ENCODE data around the gene CEP85.
"Not testable (repeated sequence)": the region's sequence is repeated elsewhere in the genome, so short reads cannot be mapped to it uniquely, and the experiment has no call there.

Gene CEP85

DNA sequence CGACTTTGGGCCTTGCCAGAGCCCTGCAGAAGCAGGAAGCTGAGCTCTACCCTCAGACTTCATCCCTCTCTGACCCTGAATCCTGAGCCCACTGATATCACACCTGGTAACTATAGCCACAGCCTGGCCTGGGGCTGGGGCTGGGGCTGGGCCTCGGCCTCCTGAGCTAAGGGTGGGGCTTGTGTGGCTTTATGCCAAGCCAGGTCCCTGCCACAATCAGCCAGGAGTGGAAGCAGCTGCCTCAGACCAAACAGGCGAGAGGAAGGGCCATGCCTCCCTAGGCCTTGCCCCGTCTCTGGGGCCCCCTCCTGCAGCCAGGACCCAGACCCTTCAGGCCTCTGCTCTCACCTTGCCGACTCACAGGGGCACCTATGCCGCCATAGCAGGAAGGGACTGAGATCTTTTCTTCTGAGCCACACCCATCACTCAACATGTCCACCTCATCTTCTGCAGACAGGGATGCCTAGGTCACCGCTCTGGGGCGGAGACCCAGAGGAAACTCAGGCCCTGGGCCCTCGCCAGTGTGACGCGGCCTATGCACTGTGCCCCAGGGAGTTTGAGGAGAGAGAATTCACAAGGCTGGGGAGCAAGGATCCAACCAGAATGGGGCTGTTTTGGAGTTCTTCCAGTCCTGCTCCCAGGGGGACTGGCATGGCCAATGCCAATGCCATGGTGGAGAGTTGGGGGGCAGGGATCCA lies 66.7 kb downstream of the CEP85 start:
- TF ChIP-seq, protein P1, sequence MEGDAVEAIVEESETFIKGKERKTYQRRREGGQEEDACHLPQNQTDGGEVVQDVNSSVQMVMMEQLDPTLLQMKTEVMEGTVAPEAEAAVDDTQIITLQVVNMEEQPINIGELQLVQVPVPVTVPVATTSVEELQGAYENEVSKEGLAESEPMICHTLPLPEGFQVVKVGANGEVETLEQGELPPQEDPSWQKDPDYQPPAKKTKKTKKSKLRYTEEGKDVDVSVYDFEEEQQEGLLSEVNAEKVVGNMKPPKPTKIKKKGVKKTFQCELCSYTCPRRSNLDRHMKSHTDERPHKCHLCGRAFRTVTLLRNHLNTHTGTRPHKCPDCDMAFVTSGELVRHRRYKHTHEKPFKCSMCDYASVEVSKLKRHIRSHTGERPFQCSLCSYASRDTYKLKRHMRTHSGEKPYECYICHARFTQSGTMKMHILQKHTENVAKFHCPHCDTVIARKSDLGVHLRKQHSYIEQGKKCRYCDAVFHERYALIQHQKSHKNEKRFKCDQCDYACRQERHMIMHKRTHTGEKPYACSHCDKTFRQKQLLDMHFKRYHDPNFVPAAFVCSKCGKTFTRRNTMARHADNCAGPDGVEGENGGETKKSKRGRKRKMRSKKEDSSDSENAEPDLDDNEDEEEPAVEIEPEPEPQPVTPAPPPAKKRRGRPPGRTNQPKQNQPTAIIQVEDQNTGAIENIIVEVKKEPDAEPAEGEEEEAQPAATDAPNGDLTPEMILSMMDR (IDR thresholded peaks at IDR 0.05; ENCODE audit: insufficient read depth, low read length, missing control alignments): no peak
- DNase-seq (ENCODE audit: low read depth, low spot score): no peak
- H3K4me3 ChIP-seq (ENCODE audit: low read depth, low read length): no peak overlapping the region
- ChIA-PET POLR2A (no interaction called here), CTCF (interaction anchor here (1.1 to 14.7 kb wide), 3 partner anchors 11 to 20 kb away, joined by 3 to 139 read pairs (median 36); partner anchors contain the start of gene CD52)

DNA sequence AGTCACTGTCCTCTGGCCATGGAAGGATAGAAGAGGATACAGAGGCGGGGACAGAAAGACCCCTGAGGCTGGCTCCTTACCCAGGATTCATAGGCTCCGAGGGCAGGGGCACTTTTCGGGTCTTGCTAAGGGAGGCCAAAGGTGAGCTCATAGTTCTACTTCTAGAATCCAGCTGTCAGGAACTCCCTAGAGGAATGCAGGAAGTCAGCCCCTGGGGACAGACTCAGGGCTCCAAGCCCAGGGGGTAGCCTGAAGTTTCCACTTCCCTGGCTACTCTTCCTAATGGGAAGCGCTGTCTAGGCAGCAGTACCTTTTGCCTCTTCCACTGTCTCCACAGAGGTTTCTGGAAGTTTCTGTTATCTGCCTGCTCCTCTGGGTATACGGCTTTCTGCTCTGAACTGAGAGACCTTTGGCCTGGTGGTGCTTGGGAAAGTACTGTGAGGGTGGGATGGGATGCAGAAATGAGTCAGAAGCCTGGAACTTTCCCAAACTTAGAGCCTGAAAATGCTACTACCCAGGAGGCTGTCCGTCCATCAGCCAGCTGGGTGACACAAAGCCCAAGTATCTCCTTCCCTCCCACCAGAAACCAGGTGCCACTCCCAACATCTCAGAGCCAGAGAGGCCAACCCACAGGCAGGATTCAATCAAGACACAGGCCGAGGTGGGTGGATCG lies 68.9 kb downstream of the CEP85 start:
- no peak for DNase-seq (ENCODE audit: low read depth, low spot score)
- ChIA-PET POLR2A (interaction anchor here (0.6 to 0.7 kb wide), 2 partner anchors 10 to 19 kb away, joined by 3 to 4 read pairs; no protein-coding TSS in a partner anchor), CTCF (interaction anchor here (1.5 to 14.7 kb wide), 2 partner anchors 18 kb away, joined by 6 to 139 read pairs; partner anchors contain the start of gene CD52)
- TF ChIP-seq, protein P1 (IDR thresholded peaks at IDR 0.05; ENCODE audit: insufficient read depth, low read length, missing control alignments): no peak
- H3K4me3 ChIP-seq (ENCODE audit: low read depth, low read length): no peak overlapping the region

DNA sequence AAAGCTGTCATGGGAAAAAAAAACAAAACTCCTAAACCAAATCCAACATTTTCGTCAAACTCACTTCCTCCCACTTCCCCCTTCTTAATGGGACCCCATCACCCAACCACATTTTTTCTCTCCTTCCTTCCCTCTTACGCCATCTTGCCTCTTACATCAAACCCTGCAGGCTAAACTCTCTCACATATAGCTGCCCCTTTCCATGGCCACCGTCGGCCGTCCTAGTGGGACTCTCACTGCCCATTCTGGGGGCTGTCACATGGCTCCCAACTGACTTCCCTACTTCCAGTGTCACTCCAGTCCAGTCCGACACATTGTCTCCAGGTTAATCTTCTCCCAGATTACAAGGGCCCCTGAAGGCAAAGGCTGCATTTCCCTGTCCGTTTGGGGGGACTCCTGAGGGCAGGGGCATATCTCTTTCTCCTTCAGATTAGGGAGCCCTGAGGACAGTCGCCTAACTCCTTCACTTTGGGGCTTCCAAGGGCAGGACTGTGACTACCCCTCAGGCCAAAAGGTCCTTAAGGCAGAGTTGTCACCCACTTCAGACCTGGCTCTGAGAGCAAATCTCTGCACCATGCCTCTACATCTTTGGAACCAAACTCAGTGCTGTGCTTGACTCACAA lies 71.8 kb downstream of the CEP85 start:
- no peak for DNase-seq (ENCODE audit: low read depth, low spot score)
- TF ChIP-seq, protein P1 (IDR thresholded peaks at IDR 0.05; ENCODE audit: insufficient read depth, low read length, missing control alignments): no peak
- H3K4me3 ChIP-seq (ENCODE audit: low read depth, low read length): peak overlapping the region; percentile 94
- ChIA-PET CTCF (interaction anchor here (0.7 to 14.7 kb wide), 6 partner anchors 15 to 943 kb away, joined by 3 to 139 read pairs (median 4); partner anchors contain the start of gene CD52), POLR2A (no interaction called here)

DNA sequence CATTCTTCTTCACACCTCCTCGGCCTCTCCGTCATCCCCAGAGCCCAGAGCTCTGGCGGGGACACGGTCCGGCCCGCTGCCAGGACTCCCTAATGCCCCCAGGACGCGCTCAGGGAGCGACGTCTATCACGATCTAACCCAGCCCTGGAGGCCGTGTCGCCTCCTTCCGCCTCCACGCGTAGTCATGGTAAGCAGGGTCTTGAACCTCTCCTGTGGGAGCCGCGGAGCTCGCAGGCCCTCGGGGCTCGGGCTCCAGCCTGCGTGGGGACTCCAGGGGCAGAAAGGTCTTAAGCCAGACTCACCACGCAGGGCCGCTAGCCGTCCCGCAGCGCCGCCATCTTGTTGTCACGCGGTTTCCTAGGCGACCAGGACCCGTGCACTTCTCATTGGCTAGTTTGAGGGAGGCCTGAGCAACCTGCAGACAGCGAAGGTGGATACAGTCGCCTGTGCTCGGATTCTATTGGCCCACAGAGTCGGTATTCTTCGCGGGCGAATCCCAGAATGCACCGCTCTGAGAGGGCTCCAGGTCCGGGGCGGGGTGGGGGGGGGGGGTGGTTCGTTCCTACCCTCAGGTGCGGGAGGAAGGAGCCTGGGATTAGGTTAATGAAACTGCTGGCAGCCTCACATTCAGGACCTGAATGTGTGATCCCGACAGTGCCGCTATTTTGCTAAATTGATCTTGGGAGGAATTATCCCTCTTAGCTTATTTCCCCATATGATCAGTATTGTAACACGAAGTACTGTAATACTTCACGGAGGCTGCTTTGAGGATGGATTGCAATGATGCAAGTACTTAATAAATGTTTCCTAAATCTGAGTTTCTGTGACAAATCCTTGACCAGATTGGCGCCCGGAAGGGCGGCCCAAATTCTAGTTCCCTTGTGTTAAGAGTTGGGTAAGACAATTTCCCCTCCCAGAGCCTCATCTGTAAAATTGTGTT lies 72.6 kb downstream of the CEP85 start, which contains the start of gene UBXN11:
Gene UBXN11, minus strand, starts transcription at position 347 of the 940 bp plus-strand sequence. CDS start 3,753 bp downstream, outside the sequence.
- peak; percentile 64 for DNase-seq (ENCODE audit: low read depth, low spot score)
- TF ChIP-seq, protein P1 (IDR thresholded peaks at IDR 0.05; ENCODE audit: insufficient read depth, low read length, missing control alignments): no peak
- peak within 1 kb of the TSS; percentile 94 for H3K4me3 ChIP-seq (ENCODE audit: low read depth, low read length)
- ChIA-PET CTCF (interaction anchor here (0.6 to 14.7 kb wide), 10 partner anchors 14 to 942 kb away, joined by 3 to 139 read pairs (median 4); partner anchors contain the start of genes CD52 and ZNF593), POLR2A (interaction anchor here (0.6 kb wide), 1 partner anchor 16 kb away, joined by 3 read pairs; no protein-coding TSS in a partner anchor)

DNA sequence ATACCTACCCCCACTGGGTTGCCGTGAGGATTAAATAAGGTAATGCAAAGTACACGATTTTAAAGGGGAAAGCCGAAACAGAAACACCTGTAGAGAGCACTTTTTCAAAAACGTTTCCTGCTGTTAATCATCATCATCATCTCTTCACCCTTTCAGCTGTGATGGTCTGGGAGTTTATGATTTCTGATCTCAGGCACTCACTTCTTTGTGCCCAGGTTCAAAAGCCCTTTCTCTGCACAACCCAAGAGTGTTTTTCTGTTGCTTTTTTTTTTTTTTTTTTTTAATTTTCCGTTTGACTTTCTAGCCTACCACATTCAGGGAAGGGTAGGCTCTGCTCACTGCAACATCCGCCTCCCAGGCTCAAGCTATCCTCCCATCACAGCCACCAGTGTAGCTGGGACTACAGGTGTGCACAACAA lies 73.4 kb downstream of the CEP85 start:
- ChIA-PET POLR2A (no interaction called here), CTCF (interaction anchor here (0.7 to 14.7 kb wide), 8 partner anchors 8 to 137 kb away, joined by 3 to 139 read pairs (median 5); partner anchors contain the start of genes CD52 and ZNF593)
- DNase-seq (ENCODE audit: low read depth, low spot score): no peak
- H3K4me3 ChIP-seq (ENCODE audit: low read depth, low read length): no peak overlapping the region
- TF ChIP-seq, protein P1 (IDR thresholded peaks at IDR 0.05; ENCODE audit: insufficient read depth, low read length, missing control alignments): no peak

GRCh38 chr1:26307966-26308899 lies 74.2 kb downstream of the CEP85 start:
- H3K4me3 ChIP-seq (ENCODE audit: low read depth, low read length); DNase-seq (ENCODE audit: low read depth, low spot score): not testable (repeated sequence)
- ChIA-PET CTCF (interaction anchor here (0.9 to 14.7 kb wide), 7 partner anchors 9 to 138 kb away, joined by 3 to 139 read pairs (median 5); partner anchors contain the start of genes CD52 and ZNF593), POLR2A (interaction anchor here (0.7 kb wide), 1 partner anchor 23 kb away, joined by 3 read pairs; no protein-coding TSS in a partner anchor)

All from AG04449 (cell line).